Measurements from ENCODE around the gene TMEM184A. TPM values are rescaled to one million over a fixed set of nuclear protein-coding genes. Genes with fewer than 3 reads are reported as not detected.

The TMEM184A gene
- total and polyA plus RNA-seq, 2 of the 4 experiments (the other 2 are of a cell fraction): 0.36 to 1.9 TPM

- H4K20me1 ChIP-seq (ENCODE audit: insufficient read depth, low read length): no peaks in the 10 kb centered on the region
- H2AFZ ChIP-seq (replicated peaks; ENCODE audit: low read length, poor library complexity): no peak overlapping the region
- H3K4me3 ChIP-seq (ENCODE audit: insufficient read depth, low read depth, low read length): no peak overlapping the region
- H3K9me1 ChIP-seq (ENCODE audit: insufficient read depth, low read length): no peaks in the 10 kb centered on the region
- H2BK20ac ChIP-seq (ENCODE audit: low read depth, low read length): no peak overlapping the region
- H3K27me3 ChIP-seq (ENCODE audit: control insufficient read depth, insufficient read depth, low read length): peaks cover 60% of the 10 kb centered on the region
- H3K4me2 ChIP-seq (ENCODE audit: low read depth, low read length): no peak overlapping the region
- no peak overlapping the region for H3K4ac ChIP-seq (ENCODE audit: low read depth, low read length)
- H2BK5ac ChIP-seq (ENCODE audit: low read depth, low read length, poor library complexity, severe bottlenecking): no peak overlapping the region
- dilution Hi-C loops (cut with HindIII; ENCODE audit: low sequenced_read_pairs, unreplicated experiment) (no loop called here), intact Hi-C loops (cut with micrococcal nuclease) (no loop called here), in situ Hi-C loops (cut with MboI; ENCODE audit: low sequenced_read_pairs) (loop anchor here (10.0 kb wide), 1 partner anchor 720 kb away; no protein-coding TSS in a partner anchor)
- 100% methylated on average over 1 of the region's 2 CpGs; no CpG with 5 or more reads in 1 of the 2 experiments for WGBS, 2 experiments (ENCODE audit: extremely low coverage in 2 of 2, insufficient read length in 1 of 2)
- H3K23ac ChIP-seq (ENCODE audit: low read depth, low read length): no peak overlapping the region
- TF ChIP-seq POLR2A (IDR thresholded peaks at IDR 0.05; ENCODE audit: low read depth, low read length) (no peak), USF2 (IDR thresholded peaks at IDR 0.05; ENCODE audit: low read depth, low read length) (no peak), MXI1 (IDR thresholded peaks at IDR 0.05; ENCODE audit: borderline replicate concordance, low read depth, low read length) (no peak)
- H2AK9ac ChIP-seq (replicated peaks; ENCODE audit: low read depth, low read length, poor library complexity): no peak overlapping the region
- H2BK15ac ChIP-seq (ENCODE audit: low read depth, low read length): no peak overlapping the region
- no peak overlapping the region for H3K56ac ChIP-seq (ENCODE audit: extremely low read depth, insufficient read depth, low read length)
- H2BK120ac ChIP-seq (ENCODE audit: low read depth, low read length): no peak overlapping the region
- no peaks in the 10 kb centered on the region for H3K9me3 ChIP-seq (ENCODE audit: control insufficient read depth, insufficient read depth, low read length)
- no peaks in the 10 kb centered on the region for H3K79me1 ChIP-seq (ENCODE audit: low read depth in 1 of 2, low read length in 2 of 2)
- H3K14ac ChIP-seq (replicated peaks; ENCODE audit: low read depth, low read length): no peak overlapping the region
- H4K8ac ChIP-seq (ENCODE audit: low read depth in 2 of 2, low read length in 2 of 2): no peak overlapping the region
- POLR2A ChIA-PET (ENCODE audit: unreplicated experiment): no interaction called here
- no peaks in the 10 kb centered on the region for H3K36me3 ChIP-seq (ENCODE audit: control insufficient read depth, insufficient read depth, low read length)
- H4K5ac ChIP-seq (ENCODE audit: low read depth, low read length): no peak overlapping the region
- no peak overlapping the region for H3K27ac ChIP-seq (ENCODE audit: insufficient read depth, low read length)
- no peak overlapping the region for H2AK5ac ChIP-seq (ENCODE audit: low read depth, low read length)
- ATAC-seq (ENCODE audit: low read depth) (no peak), DNase-seq (no peak)
- no peak overlapping the region for H4K91ac ChIP-seq (ENCODE audit: insufficient read depth, low read depth, low read length)
- H3K9ac ChIP-seq (ENCODE audit: low read depth, low read length): no peak overlapping the region
- CTCF ChIA-PET: no interaction called here
- H3K18ac ChIP-seq (ENCODE audit: low read depth, low read length): no peak overlapping the region
- no TSS peak for BruUV-seq (replicated peaks)
- no peaks in the 10 kb centered on the region for H3K4me1 ChIP-seq (ENCODE audit: control insufficient read depth, insufficient read depth, low read length)
Measured at GRCh38 chr7:1604383-1604782, 48.4 kb upstream of the TMEM184A start.
